Fibroblast of pulmonary artery (primary cell): ENCODE measurements around the gene IRF4.

Source experiments
- DNase-seq: peaks from one replicate; pipeline ENCODE4 v3.0.0-alpha.2; 2010; ENCODE audit warnings: low read depth
- H3K4me3 ChIP-seq: replicated peaks from 2 replicates; pipeline ENCODE4 v1.5.1; 2011; ENCODE audit warnings: low read depth, mild to moderate bottlenecking, control low read depth, low read length, moderate library complexity
- TF ChIP-seq, protein P1 (sequence below): IDR thresholded peaks from 2 replicates; pipeline ENCODE4 v1.5.1; 2011; ENCODE audit warnings: mild to moderate bottlenecking, control low read depth, low read length, inconsistent platforms; ENCODE audit errors: missing control alignments

The IRF4 gene

DNA sequence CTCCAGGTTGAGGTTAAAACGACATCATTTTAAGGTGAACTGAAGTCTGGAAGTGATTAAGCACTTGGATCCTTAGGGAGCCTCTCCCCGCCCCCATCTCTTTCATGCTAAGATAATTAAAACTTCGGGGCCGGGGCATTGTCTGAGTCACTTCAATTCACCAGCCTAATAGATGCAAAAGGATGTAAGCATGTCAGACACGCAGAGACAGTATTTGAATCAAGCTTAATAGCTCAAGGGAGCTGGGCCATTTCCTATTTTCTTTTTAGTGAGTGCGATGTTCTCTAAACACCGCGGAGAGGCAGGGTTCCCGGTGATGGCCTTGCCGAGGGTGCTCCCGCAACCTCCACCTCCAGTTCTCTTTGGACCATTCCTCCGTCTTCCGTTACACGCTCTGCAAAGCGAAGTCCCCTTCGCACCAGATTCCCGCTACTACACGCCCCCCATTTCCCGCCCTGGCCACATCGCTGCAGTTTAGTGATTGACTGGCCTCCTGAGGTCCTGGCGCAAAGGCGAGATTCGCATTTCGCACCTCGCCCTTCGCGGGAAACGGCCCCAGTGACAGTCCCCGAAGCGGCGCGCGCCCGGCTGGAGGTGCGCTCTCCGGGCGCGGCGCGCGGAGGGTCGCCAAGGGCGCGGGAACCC lies 516 bp upstream of the IRF4 start:
- H3K4me3 ChIP-seq: no peak overlapping the region
- DNase-seq: no peak
- TF ChIP-seq, protein P1, sequence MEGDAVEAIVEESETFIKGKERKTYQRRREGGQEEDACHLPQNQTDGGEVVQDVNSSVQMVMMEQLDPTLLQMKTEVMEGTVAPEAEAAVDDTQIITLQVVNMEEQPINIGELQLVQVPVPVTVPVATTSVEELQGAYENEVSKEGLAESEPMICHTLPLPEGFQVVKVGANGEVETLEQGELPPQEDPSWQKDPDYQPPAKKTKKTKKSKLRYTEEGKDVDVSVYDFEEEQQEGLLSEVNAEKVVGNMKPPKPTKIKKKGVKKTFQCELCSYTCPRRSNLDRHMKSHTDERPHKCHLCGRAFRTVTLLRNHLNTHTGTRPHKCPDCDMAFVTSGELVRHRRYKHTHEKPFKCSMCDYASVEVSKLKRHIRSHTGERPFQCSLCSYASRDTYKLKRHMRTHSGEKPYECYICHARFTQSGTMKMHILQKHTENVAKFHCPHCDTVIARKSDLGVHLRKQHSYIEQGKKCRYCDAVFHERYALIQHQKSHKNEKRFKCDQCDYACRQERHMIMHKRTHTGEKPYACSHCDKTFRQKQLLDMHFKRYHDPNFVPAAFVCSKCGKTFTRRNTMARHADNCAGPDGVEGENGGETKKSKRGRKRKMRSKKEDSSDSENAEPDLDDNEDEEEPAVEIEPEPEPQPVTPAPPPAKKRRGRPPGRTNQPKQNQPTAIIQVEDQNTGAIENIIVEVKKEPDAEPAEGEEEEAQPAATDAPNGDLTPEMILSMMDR: no peak

DNA sequence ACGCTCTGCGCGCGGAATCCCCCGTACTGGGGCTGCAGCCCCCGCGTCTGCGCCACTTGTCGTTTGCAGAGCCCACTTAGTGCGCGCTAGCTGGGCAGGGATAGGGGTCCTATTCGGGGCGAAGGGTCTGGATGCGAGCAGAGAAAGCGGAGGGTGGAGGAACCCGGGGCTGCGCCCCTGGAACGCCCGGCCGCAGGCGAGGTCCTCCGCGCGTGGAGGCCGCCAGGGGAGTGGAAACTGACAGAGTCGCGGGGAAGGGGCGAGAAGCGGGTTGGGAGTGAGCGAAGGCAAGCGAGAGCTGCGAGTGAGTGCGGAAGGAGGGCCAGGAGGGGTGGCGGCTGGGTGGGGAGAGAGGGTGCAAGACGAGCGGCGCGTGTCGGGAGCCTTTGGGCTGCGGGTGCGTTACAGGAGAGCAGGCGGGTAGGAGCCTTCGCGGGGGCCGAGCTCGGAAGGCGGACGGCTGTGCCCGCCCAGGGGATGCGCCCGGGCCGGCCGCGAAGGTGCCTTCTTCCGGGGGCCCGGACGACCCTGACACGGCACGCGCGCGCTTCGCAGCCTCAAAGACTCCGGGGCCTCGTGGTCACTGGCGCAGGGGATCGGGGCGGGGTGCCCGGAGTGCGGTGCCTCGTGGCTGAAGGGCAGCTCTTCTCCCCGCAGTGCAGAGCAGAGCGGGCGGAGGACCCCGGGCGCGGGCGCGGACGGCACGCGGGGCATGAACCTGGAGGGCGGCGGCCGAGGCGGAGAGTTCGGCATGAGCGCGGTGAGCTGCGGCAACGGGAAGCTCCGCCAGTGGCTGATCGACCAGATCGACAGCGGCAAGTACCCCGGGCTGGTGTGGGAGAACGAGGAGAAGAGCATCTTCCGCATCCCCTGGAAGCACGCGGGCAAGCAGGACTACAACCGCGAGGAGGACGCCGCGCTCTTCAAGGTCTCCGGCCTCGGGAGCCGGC lies 1.2 kb downstream of the IRF4 start:
- TF ChIP-seq, protein P1: no peak
- no peak overlapping the region for H3K4me3 ChIP-seq
- no peak for DNase-seq

DNA sequence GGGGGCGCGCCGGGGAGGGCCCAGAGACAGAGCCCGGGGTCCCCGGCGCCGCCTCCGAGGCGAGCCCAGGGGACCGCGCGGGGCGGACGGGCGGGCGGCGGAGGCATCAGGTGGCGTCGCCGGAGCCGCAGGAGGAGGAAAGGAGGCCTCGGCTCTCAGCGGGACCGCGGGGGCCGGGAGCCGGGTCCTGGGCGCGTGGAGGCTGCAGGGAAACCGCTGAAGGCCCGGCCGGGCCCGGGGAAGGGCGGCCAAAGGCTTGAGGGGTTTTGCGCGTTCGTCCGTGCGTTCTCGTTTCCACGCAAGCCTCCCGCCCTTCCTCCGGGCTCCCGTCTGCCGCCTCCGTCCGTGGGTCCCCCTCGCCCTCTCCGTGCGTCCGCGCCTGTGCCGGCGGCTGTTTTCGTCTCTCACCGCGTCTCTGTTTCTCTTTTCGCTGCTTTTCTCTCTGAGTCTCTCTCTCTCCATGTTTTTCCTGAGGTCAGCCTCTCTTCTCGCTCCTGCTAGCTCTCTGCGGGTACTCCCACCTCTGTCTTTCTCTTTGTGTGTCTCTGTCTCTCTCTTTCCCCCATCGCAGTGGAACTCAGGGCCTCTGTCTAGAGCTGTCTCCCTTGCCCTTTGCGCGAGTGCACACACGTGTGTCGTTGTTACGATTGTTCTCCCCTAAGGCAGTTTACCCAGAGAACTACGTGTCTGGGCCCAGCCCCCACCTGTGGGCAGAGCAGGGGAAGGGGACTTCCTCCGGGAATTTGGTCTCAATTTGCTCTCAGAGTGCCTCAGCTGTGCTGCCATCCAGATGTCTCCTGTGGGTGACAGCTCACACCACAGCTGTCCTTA lies 2.1 kb downstream of the IRF4 start:
- no peak overlapping the region for H3K4me3 ChIP-seq
- DNase-seq: no peak
- TF ChIP-seq, protein P1: no peak

DNA sequence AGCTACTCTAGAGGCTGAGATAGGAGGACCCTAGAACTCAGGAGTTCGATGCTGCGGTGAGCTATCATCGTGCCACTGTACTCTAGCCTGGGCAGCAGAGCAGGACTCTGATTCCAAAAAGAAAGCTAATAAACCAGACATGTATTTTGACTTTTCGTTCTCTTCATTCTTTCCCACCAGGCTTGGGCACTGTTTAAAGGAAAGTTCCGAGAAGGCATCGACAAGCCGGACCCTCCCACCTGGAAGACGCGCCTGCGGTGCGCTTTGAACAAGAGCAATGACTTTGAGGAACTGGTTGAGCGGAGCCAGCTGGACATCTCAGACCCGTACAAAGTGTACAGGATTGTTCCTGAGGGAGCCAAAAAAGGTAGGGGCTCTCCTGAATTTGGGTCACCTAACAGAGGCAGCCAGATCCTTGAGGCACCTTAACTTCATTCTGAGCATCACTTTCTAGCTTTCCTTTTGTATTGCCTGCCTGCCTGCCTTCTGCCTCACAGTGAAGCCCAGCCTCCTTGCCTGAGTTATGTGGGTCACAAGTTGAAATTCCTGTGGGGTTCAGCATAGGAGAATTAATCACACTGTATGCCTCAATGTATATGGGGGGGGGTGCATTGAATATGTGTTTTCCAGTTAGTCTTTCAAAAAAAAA lies 3.2 kb downstream of the IRF4 start:
- DNase-seq: no peak
- H3K4me3 ChIP-seq: no peak overlapping the region
- TF ChIP-seq, protein P1: no peak

DNA sequence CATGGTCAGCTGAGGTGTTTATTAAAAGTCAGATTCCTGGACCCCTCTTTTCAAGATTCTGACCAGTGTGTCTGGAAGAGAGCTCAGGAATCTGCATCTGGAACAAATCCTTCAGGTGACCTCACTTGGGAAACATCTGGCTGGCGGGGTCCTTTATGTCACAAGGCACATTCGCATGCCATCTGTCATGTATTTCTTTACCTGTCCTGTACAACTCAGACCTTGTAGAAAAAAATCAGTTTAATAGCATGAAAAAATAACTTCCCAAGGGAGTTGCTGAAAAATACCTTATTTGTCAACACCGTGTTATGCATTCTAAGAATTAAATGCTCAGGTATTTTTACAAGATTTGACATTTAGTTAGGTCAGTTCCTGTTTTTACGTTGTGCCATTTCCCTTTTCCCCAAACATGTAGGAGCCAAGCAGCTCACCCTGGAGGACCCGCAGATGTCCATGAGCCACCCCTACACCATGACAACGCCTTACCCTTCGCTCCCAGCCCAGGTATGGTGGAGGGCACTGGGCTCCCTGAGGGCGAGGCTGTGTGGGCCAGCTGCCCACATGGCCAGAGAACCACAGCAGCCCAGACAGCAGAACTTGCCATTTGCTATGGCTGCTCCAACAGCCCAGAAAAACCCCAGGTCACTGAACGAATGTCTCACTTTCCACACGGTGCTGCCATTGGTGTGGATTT lies 4.0 kb downstream of the IRF4 start:
- DNase-seq: no peak
- TF ChIP-seq, protein P1: no peak
- H3K4me3 ChIP-seq: no peak overlapping the region

DNA sequence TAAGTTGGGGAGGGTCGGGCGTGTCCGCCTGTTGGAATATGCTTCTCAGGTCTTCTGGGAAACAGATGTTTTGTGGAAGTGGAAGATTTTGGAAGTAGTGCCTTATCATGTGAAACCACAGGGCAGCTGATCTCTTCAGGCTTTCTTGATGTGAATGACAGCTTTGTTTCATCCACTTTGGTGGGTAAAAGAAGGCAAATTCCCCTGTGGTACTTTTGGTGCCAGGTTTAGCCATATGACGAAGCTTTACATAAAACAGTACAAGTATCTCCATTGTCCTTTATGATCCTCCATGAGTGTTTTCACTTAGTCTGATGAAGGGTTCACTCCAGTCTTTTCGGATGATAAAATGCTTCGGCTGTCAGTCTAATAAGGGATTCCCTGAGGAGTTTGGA lies 4.6 kb downstream of the IRF4 start:
- TF ChIP-seq, protein P1: no peak
- no peak overlapping the region for H3K4me3 ChIP-seq
- DNase-seq: no peak
